HG03025 (cell line): ENCODE measurements around the gene DLST.

Experiments used
- ATAC-seq: cut with Tn5 transposase; IDR thresholded peaks from one replicate; pipeline ENCODE4 v1.9.1; 2021; ENCODE audit warnings: mild to moderate bottlenecking, moderate library complexity; ENCODE audit not compliant: unreplicated experiment, low FRiP score

DLST gene

DNA sequence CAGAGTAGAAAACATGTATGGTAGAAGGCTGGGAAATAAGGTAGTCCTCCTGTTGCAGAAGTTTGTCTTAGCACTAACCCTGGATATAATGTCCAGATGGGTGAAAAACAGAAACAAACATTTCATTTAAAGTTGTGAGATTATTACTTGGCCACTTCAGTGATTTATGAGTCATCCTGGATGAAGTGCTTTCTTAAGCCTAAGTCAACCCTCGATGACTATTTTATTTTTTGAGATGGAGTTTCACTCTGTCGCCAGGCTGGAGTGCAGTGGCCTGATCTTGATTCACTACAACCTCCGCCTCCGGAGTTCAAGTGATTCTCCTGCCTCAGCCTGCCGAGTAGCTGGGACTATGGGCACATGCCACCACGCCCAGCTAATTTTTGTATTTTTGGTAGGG, 10.2 kb downstream of the DLST start:
- no peak for ATAC-seq

DNA sequence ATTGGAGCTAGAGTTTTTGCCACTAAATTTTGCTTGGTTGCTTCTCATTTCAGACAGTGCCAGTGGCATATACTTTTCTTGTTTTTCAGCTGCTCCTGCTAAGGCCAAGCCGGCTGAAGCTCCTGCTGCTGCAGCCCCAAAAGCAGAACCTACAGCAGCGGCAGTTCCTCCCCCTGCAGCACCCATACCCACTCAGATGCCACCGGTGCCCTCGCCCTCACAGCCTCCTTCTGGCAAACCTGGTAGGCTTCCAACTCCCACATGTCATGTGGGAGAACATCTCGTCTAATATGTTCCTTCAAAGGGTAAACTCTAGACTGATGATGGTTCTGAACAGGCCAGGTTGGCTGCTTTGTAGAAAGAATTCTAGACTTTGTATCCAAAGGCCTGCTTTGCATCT, 11.0 kb downstream of the DLST start:
- no peak for ATAC-seq

DNA sequence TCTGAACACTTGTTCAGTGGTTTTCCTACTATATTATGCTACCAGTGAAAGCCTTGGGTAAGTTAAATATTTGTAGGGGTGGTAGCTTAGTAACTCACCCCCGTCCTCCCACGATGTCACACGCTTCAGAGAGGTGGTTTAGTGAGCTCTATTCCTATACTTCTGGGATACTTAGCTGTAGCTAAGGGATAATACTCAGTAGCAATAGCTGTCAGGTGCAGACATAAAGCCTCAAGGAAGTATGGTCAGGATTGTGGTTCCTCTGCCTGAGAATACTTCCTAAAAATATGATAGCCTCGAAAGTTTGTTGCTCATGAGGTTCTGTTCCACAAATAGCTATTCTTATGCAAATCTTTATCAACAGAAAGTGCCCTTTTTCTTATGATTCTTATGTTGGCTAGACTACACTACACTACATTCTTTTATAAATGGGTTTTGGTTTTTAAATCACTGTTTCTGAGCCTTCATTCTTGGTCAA, 11.9 kb downstream of the DLST start:
- ATAC-seq = no peak

DNA sequence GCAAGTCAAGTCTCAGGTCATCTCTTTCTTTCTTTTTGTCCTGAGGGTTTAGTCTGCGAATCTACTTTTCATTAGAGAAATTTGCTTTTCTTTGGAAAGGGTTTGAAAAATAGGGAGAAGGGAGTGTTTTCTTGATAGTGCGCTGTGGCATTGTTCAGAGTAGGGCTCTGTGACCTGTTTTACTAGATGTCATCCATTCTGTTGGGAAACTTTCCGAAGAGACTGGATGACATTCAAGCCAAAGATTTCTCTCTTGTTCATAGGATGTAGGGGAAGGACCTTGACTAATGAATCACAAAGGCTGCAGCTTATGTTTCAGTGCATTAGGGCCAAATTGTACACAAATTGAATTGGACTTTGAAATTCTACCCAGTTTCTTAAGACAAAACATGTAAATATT, 14.7 kb downstream of the DLST start:
- ATAC-seq = no peak

DNA sequence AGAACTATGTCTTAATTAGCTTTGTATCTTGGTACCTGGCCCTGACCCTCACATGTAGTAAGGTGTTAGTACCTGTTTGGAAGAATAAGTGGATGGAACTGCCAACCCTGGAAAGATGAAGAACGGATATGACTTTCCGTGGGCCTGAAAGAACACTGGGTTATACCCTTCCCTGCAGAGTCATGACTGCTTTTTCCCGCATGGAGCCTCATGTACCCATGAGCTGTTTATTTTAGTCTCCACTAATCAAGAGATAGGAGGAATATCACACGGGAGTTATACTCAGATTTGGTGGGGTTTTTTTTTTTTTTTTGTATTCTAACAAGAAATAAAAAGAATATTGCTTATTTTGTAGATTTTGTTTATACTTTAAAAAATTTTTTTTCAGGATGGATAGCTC, 15.9 kb downstream of the DLST start:
- no peak for ATAC-seq

DNA sequence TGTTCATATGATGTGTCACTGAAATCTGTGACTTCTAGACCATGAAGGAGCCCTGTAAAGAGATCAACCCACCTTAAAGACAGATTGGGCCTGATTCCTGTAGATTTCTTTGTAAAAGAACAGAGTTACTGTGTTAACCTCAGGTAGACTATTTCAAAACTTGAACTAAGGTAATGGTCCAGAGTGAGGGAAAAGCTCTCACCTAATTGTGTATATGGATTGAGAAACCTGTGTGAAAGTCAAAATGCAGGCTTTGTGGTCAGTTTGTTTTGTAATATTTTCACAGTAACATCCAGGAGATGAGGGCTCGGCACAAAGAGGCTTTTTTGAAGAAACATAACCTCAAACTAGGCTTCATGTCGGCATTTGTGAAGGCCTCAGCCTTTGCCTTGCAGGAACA, 16.4 kb downstream of the DLST start:
- ATAC-seq = no peak

DNA sequence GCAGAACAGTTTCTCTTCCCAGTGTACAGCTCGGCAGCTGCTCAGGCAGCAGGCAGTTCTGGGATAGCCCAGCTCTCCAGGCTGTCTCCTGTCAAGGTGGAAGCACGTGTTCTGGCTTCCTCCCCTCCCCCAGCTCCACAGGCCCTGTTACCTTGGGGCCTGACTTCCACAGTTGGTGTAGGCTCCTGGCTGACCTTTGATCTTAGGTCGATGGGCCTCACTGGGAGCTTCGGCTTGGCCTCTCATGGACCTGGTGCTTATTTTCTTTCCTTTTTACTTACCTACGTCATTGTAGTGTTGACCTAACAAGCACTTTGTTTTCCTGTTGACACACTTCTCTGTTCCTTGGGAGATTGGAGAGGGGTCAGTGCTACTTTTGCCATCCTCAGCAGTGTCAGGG, 17.0 kb downstream of the DLST start:
- no peak for ATAC-seq

DNA sequence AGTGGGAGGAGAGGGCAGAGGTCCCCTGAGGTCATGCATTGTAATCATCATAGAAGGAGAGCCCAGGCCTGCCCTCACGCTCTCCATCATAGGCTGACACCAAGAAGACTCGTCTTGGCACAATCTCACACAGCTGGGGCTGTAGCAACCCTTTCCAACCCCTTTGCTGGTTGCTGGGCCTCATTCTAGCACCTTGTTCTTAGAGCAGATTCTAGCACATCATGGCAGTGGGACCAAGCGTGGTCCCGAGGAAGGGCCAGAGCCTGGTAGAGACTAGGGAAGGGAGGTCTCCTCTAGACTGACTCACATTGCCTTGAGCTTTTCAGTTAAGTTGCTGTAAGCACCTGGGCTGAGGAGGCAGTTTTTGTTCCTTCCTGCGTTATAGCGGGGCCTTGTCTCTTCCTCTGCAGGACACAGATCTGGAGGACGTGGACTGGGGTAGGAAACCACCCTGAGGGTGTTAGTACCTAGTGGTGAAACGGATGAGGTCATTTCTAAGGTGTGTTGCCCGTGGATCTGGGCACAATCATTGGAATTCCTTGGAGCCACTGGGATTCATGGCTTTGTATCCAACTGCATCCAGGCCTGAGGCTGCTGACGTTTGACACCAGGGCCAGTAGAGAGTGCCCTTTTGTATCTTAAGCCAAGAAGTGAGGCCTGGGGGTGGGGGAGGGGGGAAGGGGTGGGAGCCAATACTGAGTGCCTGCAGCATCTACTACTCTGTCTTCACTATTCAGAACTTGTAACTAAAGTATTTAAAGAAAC, 21.4 kb downstream of the DLST start:
- no peak for ATAC-seq

DNA sequence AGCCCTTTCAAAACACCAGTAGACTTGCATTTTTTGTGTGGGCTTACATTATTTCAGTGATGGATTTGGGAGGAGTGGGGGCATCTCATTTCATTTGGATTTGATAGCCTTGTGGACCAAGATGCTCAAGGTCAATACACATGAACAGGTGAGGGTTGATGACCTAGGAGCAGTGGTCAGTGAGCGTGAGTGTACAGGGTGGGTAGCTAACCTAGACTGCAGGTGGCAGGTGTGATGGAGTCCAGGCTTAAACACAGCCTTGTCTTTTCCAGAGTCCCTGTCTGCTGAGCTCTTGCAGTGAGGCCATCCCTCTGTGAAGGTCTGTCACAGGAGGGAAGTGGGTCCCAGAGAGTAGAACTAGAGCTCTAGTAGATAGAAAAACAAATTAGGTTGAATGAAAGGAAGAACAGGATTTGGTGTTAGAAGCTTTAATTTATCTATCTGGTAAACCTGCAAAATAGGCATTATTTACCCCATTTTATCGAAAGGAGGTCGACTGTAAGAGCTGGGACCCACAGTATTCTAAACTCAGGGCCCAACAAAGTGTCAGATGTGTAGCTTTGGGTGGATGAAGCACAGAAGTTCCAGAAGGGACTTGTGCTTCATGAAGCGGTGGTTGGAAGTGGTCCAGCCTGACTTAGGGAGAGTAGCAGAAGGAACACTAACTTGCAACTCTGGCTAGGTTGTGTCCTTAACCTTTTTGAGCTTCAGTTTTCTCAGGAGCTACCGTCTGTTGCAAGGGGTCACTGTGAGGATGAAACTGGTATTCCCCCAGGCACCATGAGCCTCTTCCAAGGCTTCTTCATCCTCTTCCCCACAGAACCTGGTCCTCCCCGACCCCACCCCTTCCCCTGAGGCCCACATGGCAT, 23.2 kb downstream of the DLST start:
- ATAC-seq = no peak

DNA sequence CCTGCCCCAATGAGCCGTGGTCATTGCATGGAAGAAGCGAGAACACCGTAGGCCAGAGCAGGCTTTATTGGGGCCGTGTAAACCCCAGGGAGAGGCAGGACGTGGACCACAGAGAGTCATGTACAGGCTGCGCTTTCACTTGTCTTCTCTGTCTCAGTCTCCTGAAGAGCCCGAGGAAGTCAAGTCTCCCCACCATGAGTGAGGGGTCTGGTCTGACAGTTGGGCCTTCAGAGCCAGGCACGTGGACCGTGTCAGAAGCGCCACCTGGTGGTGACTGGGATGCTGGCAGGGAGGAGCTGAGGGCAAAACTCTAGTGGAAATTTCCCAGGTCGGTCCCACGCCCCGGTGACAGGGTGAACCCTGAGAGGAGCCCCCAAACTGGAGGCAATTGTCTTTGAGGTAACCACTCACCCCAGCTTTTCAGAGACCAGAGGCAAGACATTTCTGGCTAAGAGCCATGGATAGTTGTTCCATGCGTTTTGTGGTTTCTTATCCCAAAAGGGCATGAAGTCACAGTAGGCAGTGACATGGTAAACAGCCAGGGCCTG, 24.0 kb downstream of the DLST start:
- no peak for ATAC-seq

DNA sequence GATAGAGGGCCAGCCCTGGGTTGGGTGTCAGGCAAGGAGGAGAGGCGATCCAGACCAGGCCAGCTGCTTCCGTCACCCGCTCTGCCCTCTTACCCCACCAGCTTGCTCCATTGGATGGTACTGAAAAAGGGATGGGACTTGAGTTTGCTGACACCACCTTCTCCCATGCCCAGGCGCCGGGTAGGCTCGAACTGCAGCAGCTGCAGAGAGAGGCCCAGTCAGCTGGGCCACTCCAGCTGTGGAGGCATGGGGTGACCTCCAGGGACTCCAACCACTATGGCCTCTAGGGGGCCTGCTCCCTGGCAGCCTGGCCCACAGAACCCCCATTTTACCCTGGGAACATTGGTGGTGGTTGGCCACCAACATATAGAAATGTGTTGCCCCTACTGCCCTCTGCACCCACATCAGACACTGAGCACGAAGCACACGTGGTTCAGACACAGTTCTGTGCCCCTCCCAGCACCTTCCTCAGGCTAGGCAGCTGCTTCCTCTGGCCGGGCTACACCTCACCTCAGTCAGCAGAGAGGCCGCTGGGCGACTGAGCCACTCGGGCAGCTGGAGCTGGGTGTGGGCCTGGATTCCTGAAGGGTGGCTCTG, 25.3 kb downstream of the DLST start:
- ATAC-seq = no peak

DNA sequence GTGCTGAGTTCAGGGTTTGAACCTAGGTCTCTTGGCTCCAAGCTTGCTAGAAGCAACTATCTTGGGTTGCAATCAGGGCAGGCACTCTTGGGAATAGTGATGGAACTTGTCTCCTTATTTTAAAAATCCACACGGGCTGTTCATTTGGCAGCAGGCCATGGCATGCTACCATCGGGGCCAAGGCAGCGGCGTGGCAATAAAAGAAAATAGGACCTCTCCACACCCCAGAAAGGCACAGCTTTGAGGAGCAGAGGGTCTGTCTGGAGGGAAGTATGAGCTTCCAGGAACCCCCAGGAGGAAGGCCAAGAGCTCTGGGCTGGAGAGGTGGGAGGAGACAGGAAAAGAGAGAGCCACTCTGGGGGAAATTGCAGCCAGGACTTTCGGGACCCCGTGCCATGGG, 26.0 kb downstream of the DLST start:
- ATAC-seq = no peak

DNA sequence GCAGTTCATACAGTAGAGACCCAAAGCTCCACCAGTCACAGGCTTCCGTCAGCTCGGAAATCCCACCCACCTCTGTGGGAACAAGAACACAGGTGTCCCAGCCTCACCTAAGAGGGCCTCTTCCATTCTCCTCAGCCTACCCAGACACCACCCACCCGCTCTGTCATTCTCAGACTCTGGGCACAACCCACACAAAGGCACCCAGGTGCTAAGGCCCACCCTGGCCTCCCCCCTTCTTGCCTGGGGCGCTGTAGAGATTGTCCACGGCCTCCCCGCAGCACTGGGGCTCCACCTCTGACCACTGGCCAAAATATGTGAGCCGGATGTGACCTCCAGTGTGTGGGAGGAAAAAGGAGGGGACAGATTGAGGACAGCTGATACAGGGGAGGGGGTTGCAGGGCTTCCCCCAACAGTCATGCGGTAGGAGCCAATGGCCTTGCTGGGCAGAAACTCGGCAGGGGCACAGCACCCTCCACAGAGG, 27.2 kb downstream of the DLST start:
- no peak for ATAC-seq

DNA sequence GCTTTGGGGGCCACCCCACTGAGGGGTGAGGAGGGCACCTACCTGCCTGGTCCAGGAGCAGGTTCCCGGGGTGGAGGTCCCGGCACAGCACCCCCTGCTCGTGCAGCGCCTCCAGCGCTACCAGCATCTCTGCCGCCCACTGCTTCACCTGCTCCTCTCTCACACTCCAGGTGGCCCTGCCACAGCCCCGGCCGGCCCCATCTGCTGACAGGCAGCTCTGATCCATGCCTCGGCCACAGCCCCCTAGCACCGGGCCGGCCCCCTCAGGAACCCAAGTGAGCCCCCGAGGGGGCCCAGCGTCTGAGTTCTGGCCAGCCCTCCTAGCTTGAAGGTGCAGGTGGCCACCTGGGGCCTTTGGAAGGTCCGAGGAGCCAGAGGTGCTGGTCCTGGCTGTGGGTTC, 27.8 kb downstream of the DLST start:
- ATAC-seq = no peak

DNA sequence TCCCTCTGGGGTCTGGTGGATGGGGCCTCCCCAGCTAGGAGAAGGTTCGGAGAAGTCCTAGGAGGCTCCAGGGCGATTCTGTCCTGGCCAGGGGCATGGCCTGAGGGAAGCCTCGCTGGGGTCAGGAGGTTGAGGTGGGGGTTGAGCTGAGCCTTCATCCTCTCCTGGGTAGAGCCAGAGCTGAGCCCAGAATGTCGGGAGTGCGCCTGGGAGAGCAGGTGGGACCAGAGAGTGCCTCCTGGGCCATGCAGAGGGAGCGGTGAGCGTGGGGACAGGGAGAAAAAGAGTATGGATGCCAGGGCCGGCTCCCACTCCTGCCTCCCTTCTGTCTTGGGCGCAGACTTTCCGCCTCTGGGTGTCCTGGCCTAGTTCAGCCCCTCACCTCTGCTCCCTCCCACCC, 28.2 kb downstream of the DLST start:
- no peak for ATAC-seq

DNA sequence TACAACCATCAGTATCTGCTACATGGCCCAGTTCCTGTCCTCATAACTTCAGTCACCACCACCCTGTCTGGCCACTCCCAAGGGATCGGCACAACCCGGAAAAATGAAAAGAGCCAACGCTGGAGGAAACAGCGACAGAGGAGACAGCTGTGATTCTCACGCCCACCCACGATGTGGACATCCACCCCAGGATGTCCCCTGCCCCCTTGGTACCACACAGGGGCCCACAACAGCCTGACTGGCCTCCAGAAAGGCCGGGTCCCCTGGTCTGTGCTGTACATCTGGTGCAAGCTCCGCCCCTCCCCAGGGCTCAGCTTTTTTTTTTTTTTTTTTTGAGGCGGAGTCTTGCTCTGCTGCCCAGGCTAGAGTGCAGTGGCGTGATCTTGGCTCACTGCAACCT, 28.8 kb downstream of the DLST start:
- ATAC-seq = no peak

DNA sequence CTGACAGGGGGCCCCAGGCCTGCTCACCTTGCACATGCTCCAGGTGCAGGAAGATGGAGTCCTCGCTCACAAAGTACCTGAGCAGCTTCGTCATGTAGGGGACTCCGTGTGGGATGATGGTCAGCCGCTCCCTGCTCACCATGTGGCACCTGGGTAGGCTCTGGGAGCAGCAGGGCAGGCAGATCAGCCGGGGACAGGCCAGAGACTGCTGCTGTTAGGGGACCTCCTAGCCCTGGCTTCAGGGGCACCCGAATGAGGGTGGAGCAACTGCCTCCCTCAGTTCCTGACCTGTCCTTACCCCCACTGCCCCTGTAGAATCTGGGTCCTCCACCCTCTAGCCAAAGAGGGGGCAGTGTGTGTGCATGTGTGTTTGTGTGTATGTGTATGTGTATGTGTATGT, 29.5 kb downstream of the DLST start:
- ATAC-seq = no peak

DNA sequence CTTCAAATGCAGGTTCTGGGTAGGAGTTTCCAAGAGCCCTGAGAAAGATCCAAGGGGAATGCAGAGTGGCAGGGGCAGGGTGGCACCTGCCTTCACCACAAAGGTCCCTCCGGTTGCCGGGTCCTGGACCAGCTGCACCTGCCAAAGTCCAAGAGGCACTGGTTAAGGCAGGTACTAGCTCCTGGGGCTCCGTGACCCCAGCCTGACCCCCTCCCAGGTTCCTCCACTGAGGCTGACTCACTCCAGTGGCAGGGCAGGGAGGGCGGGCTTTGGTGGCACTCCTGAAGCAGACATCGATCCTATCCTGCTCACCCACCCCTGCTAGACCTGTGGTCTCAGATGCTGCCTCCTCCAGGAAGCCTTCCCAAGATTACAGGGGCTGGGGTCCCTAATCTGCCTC, 30.0 kb downstream of the DLST start:
- ATAC-seq = no peak

DNA sequence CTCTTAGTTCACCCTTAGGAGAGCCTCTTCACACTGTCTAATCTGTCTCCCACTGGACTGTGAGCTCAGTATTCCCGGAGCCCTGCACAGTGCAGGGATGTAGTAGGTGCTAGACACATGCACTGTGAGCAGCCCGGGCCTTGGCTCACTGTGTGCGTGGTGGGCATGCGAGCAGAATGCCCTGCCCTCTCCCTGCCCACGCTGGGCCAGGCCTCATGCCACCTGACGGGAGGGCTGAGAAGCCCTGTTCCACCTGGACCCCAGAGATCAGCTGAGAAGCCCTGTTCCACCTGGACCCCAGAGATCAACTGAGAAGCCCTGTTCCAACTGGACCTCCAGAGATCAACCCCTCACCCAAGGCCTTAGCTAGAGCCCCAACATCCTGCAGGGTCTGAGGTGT, 30.4 kb downstream of the DLST start:
- no peak for ATAC-seq

DNA sequence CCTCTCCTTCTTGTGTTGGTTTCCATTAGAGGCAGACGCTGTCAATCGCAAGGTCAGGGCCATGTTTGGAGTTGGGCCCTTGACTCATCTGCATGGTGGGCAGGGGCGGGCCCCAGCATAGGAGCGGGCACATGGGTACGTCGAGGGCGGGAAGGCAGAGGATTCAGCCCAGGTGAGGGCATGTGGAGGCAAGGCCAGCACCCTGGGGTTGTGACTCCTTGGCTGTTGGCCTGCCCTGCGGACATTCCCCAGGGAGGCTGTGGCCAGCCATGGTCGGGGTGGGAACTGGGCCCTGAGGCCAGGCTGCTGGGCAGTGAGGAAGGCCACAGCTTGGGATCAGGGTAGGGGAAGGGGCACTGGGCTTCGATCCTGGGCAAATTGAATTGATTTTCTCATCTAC, 31.1 kb downstream of the DLST start:
- ATAC-seq = no peak

DNA sequence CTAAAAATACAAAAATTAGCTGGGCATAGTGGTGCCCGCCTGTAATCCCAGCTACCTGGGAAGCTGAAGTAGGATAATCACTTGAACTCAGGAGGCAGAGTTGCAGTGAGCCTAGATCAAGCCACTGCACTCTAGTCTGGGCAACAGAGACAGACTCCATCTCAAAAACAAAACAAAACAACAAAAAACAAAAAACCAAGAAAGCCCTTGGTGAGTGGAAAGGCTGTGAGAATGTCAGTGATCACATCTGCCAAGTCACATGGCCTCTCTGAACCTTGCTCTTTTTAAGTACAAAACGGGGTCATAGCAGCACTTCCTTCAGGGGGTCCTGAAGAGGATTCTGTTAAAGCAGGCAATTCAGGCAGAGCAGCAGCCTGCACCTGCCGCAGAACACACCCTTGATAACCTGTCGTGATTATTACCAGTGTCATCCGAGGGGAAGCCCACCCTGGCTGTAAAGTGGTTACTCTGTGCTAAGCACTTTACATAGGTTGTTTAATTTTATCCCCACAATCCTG, 31.7 kb downstream of the DLST start:
- ATAC-seq = no peak
